Ishikawa (cell line): ENCODE results near the gene LMOD3.

Experiments
- CEBPB ChIP-seq: IDR thresholded peaks from 2 replicates; pipeline ENCODE4 v1.6.1; 2012
- CREB1 ChIP-seq: IDR thresholded peaks from 2 replicates; pipeline ENCODE4 v1.6.1; 2012; ENCODE audit warnings: low read depth
- FOXM1 ChIP-seq: IDR thresholded peaks from 2 replicates; pipeline ENCODE4 v1.6.1; 2012; ENCODE audit warnings: low read depth, borderline replicate concordance
- RAD21 ChIP-seq: IDR thresholded peaks from 2 replicates; pipeline ENCODE4 v1.6.1; 2012; ENCODE audit warnings: low read depth
- REST ChIP-seq: IDR thresholded peaks from 2 replicates; pipeline ENCODE4 v1.6.1; 2012; ENCODE audit warnings: low read depth, mild to moderate bottlenecking
- TAF1 ChIP-seq: IDR thresholded peaks from 2 replicates; pipeline ENCODE4 v1.6.1; 2012; ENCODE audit warnings: low read depth, mild to moderate bottlenecking
- TCF12 ChIP-seq: IDR thresholded peaks from 2 replicates; pipeline ENCODE4 v1.6.1; 2012; ENCODE audit warnings: low read depth
- USF1 ChIP-seq: IDR thresholded peaks from 2 replicates; pipeline ENCODE4 v1.6.1; 2012
- TF ChIP-seq, protein P1 (sequence below): IDR thresholded peaks from 2 replicates; pipeline ENCODE4 v1.6.1; 2012

DNA sequence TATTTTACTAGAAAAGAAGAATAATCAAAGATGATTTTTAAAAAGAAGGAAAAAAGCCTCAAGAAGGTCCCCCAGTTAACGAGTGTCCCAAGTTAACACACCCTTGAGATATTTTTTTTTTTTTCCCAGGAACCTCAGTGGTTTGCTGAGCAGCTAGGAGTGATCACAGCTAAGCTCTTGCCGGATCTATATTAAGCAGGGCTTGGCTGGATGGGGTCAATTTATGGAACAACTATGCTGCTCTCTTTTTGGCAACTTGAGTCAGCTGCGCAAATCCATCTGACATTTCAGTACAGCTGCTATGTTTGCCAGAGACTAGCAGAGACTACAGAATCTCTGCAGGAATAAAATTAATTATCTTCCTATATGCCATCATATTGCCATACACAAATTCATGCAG, at the start of gene LMOD3:
- no peak for TF ChIP-seq FOXM1
- no peak for TF ChIP-seq TCF12
- TF ChIP-seq REST = no peak
- no peak for TF ChIP-seq TAF1
- TF ChIP-seq USF1 = no peak
- TF ChIP-seq CREB1 = no peak
- TF ChIP-seq CEBPB = no peak
- TF ChIP-seq, protein P1, sequence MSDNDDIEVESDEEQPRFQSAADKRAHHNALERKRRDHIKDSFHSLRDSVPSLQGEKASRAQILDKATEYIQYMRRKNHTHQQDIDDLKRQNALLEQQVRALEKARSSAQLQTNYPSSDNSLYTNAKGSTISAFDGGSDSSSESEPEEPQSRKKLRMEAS = no peak
- no peak for TF ChIP-seq RAD21
